HG03159 (cell line): ENCODE data around the gene RANBP17.

Experiments used
- ATAC-seq: cut with Tn5 transposase; IDR thresholded peaks from one replicate; pipeline ENCODE4 v1.9.1; 2021; ENCODE audit warnings: mild to moderate bottlenecking, moderate library complexity; ENCODE audit not compliant: unreplicated experiment

Gene RANBP17

GRCh38 chr5:171080186-171080938 is 218.5 kb downstream of the RANBP17 start:
- ATAC-seq: no peak

- no peak for ATAC-seq
Measured at GRCh38 chr5:171081319-171081718, 219.5 kb downstream of the RANBP17 start.

- no peak for ATAC-seq
Measured at GRCh38 chr5:171092194-171092593, 230.4 kb downstream of the RANBP17 start.

GRCh38 chr5:171093598-171093997 is 231.8 kb downstream of the RANBP17 start:
- ATAC-seq: no peak

- no peak for ATAC-seq
Measured at GRCh38 chr5:171094356-171094755, 232.5 kb downstream of the RANBP17 start.

GRCh38 chr5:171102877-171103610 is 241.2 kb downstream of the RANBP17 start:
- ATAC-seq: no peak

- ATAC-seq: no peak
Measured at GRCh38 chr5:171107669-171108068, 245.9 kb downstream of the RANBP17 start.

GRCh38 chr5:171115519-171115918 is 253.7 kb downstream of the RANBP17 start:
- ATAC-seq: no peak

- ATAC-seq: no peak
Measured at GRCh38 chr5:171116719-171117118, 254.9 kb downstream of the RANBP17 start.

GRCh38 chr5:171120986-171121622 is 259.3 kb downstream of the RANBP17 start:
- no peak for ATAC-seq

GRCh38 chr5:171121638-171122037 is 259.8 kb downstream of the RANBP17 start:
- no peak for ATAC-seq

GRCh38 chr5:171122372-171122771 is 260.6 kb downstream of the RANBP17 start:
- no peak for ATAC-seq

GRCh38 chr5:171123417-171123816 is 261.6 kb downstream of the RANBP17 start:
- no peak for ATAC-seq

- ATAC-seq: no peak
Measured at GRCh38 chr5:171127314-171127713, 265.5 kb downstream of the RANBP17 start.

GRCh38 chr5:171128136-171128535 is 266.3 kb downstream of the RANBP17 start:
- ATAC-seq: no peak

- no peak for ATAC-seq
Measured at GRCh38 chr5:171129308-171129707, 267.5 kb downstream of the RANBP17 start.

- ATAC-seq: no peak
Measured at GRCh38 chr5:171131497-171131896, 269.7 kb downstream of the RANBP17 start.

GRCh38 chr5:171137768-171138525 is 276.1 kb downstream of the RANBP17 start:
- ATAC-seq: no peak

GRCh38 chr5:171139227-171139626 is 277.4 kb downstream of the RANBP17 start:
- no peak for ATAC-seq

- ATAC-seq: peak; percentile 68
Measured at GRCh38 chr5:171142617-171143016, 280.8 kb downstream of the RANBP17 start.

GRCh38 chr5:171143171-171143570 is 281.4 kb downstream of the RANBP17 start:
- ATAC-seq: no peak
